ENCODE measurements around the gene LHX1.

LHX1 gene

DNA sequence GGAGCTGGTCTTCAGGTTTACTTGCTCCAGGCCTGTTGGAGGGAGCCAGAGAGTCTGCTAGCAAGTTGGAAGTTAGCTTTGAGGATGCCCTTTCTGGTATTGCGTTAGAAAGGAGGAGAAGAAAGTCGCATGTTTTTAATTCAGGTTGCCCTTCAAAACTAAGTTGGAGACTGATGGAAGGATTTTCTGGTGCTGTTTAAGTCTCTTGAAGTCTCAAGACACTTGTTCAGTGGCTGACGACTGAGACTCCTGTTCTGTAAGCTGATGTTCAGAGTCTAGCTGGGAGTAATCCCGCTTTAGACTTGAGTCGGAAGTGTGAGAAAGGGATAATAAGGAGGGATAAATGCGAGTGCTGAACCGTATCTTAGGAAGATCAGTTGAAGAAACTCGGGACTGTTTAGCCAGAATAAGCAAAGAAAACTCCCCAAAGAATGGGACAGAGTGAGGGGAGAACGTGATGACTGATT lies 12.2 kb downstream of the LHX1 start:
- DNase-seq = no peak
- Histone ChIP-seq H2AFZ (ENCODE audit: low read depth, low read length) (peak overlapping the region; percentile 94), H3K27ac (ENCODE audit: low read length) (peak overlapping the region; percentile 78)

DNA sequence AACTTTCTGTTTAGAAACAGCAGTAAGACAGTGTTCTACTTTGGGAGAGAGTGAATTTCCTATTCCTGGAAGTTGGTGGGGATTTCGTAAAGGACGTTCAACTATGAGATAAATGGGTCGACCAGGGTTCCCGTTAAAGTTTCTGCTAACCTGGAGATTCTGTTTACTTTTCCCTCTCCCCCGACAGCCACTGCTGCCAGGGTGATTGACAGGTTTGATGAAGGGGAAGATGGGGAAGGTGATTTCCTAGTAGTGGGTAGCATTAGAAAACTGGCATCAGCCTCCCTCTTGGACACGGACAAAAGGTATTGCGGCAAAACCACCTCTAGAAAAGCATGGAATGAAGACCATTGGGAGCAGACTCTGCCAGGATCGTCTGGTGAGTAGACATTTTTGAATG lies 12.8 kb downstream of the LHX1 start:
- H3K9ac ChIP-seq (ENCODE audit: low read depth, low read length) = peak overlapping the region; percentile 89
- peak overlapping the region; percentile 91 for H3K4me2 ChIP-seq (ENCODE audit: insufficient read depth, low read length)
- H3K27ac ChIP-seq (ENCODE audit: low read length) = peak overlapping the region; percentile 78; the same call in 1 of the 2 replicates
- H3K9me3 ChIP-seq (ENCODE audit: insufficient read depth, low read length, severe bottlenecking) = no peaks in the 10 kb centered on the region
- H3K79me2 ChIP-seq (ENCODE audit: insufficient read depth, low read length) = peaks cover 64% of the 10 kb centered on the region
- DNase-seq (no peak), ATAC-seq (ENCODE audit: insufficient read depth, low read depth) (no peak)
- TF ChIP-seq EZH2 (IDR thresholded peaks at IDR 0.05; ENCODE audit: borderline replicate concordance, low read depth, low read length, severe bottlenecking) = no peak
- TF ChIP-seq, protein P1, sequence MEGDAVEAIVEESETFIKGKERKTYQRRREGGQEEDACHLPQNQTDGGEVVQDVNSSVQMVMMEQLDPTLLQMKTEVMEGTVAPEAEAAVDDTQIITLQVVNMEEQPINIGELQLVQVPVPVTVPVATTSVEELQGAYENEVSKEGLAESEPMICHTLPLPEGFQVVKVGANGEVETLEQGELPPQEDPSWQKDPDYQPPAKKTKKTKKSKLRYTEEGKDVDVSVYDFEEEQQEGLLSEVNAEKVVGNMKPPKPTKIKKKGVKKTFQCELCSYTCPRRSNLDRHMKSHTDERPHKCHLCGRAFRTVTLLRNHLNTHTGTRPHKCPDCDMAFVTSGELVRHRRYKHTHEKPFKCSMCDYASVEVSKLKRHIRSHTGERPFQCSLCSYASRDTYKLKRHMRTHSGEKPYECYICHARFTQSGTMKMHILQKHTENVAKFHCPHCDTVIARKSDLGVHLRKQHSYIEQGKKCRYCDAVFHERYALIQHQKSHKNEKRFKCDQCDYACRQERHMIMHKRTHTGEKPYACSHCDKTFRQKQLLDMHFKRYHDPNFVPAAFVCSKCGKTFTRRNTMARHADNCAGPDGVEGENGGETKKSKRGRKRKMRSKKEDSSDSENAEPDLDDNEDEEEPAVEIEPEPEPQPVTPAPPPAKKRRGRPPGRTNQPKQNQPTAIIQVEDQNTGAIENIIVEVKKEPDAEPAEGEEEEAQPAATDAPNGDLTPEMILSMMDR (IDR thresholded peaks at IDR 0.05; ENCODE audit: borderline replicate concordance, extremely low read depth, low read length, poor library complexity, severe bottlenecking) = no peak
- peaks cover 35% of the 10 kb centered on the region; the same call in 1 of the 2 replicates for H4K20me1 ChIP-seq (ENCODE audit: insufficient read depth, low read length)
- H3K27me3 ChIP-seq (ENCODE audit: insufficient read depth, low read length, poor library complexity) = no peaks in the 10 kb centered on the region
- H3K4me1 ChIP-seq (ENCODE audit: insufficient read depth, low read length) = peaks cover 57% of the 10 kb centered on the region
- H3K4me3 ChIP-seq (ENCODE audit: low read depth in 1 of 2, low read length in 2 of 2) = peak overlapping the region; percentile 64 to 81
- H3K36me3 ChIP-seq (ENCODE audit: insufficient read depth, low read length) = peaks cover 47% of the 10 kb centered on the region
- H2AFZ ChIP-seq (ENCODE audit: low read depth, low read length) = no peak overlapping the region

More for the DNA sequence above, 12.2 kb downstream of the LHX1 start:
- peak overlapping the region; percentile 91 for H3K4me2 ChIP-seq (ENCODE audit: insufficient read depth, low read length)
- H3K27me3 ChIP-seq (ENCODE audit: insufficient read depth, low read length, poor library complexity) = no peaks in the 10 kb centered on the region
- TF ChIP-seq EZH2 (IDR thresholded peaks at IDR 0.05; ENCODE audit: borderline replicate concordance, low read depth, low read length, severe bottlenecking) = no peak
- TF ChIP-seq, protein P1 (IDR thresholded peaks at IDR 0.05; ENCODE audit: borderline replicate concordance, extremely low read depth, low read length, poor library complexity, severe bottlenecking) = no peak
- peaks cover 61% of the 10 kb centered on the region for H3K79me2 ChIP-seq (ENCODE audit: insufficient read depth, low read length)
- peaks cover 34% of the 10 kb centered on the region; the same call in 1 of the 2 replicates for H4K20me1 ChIP-seq (ENCODE audit: insufficient read depth, low read length)
- no peaks in the 10 kb centered on the region for H3K9me3 ChIP-seq (ENCODE audit: insufficient read depth, low read length, severe bottlenecking)
- peak overlapping the region; percentile 64 to 81 for H3K4me3 ChIP-seq (ENCODE audit: low read depth in 1 of 2, low read length in 2 of 2)
- H3K9ac ChIP-seq (ENCODE audit: low read depth, low read length) = peak overlapping the region; percentile 89
- H3K4me1 ChIP-seq (ENCODE audit: insufficient read depth, low read length) = peaks cover 57% of the 10 kb centered on the region
- H3K36me3 ChIP-seq (ENCODE audit: insufficient read depth, low read length) = peaks cover 42% of the 10 kb centered on the region
- no peak for ATAC-seq (ENCODE audit: insufficient read depth, low read depth)

DNA sequence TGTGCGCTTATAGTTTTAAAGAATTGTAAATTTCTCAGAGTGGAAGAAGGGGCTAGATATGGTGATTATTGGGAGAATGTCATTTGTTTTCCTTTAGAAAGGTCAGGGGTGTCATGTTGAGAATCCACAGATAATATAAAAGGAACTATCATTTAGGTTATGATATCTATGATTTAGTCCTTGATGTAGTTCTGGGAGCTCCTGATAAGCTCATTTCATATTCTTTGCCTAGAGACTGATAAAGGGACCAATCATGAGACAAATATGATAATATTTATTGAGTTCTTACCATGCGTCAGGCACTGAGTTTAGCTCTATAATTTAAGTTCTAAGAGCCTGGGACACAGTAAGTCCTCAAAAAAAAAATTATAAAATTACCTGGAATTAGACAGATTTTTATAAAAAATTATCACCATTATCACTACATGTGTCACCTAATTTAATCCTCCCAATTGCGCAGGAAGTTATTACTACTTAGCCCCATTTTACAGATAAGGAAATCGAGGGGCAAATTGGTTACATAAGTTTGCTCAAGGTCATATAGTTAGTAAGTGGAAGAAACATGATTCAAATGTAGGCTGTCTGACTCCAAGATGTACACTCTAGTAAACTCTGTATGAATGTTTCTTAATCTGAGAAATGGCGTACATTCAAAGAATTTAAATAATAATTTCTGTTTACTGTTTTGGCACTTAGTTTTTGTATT lies 14.0 kb downstream of the LHX1 start:
- peaks cover 71% of the 10 kb centered on the region for H3K79me2 ChIP-seq (ENCODE audit: insufficient read depth, low read length)
- no peaks in the 10 kb centered on the region for H3K9me3 ChIP-seq (ENCODE audit: insufficient read depth, low read length, severe bottlenecking)
- no peak for TF ChIP-seq EZH2 (IDR thresholded peaks at IDR 0.05; ENCODE audit: borderline replicate concordance, low read depth, low read length, severe bottlenecking)
- TF ChIP-seq, protein P1 (IDR thresholded peaks at IDR 0.05; ENCODE audit: borderline replicate concordance, extremely low read depth, low read length, poor library complexity, severe bottlenecking) = no peak
- H3K4me3 ChIP-seq (ENCODE audit: low read depth in 1 of 2, low read length in 2 of 2) = peak overlapping the region in 1 of 2 experiments; percentile 81; a peak in 2 of 4 replicates
- H3K27me3 ChIP-seq (ENCODE audit: insufficient read depth, low read length, poor library complexity) = no peaks in the 10 kb centered on the region
- peak overlapping the region; percentile 89; the same call in 1 of the 2 replicates for H3K9ac ChIP-seq (ENCODE audit: low read depth, low read length)
- H4K20me1 ChIP-seq (ENCODE audit: insufficient read depth, low read length) = peaks cover 38% of the 10 kb centered on the region; the same call in 1 of the 2 replicates
- no peak overlapping the region for H2AFZ ChIP-seq (ENCODE audit: low read depth, low read length)
- ATAC-seq (ENCODE audit: insufficient read depth, low read depth) (no peak), DNase-seq (no peak)
- H3K27ac ChIP-seq (ENCODE audit: low read length) = no peak overlapping the region
- H3K36me3 ChIP-seq (ENCODE audit: insufficient read depth, low read length) = peaks cover 59% of the 10 kb centered on the region
- peaks cover 57% of the 10 kb centered on the region for H3K4me1 ChIP-seq (ENCODE audit: insufficient read depth, low read length)
- peak overlapping the region; percentile 91 for H3K4me2 ChIP-seq (ENCODE audit: insufficient read depth, low read length)

Measured in DND-41 (cell line).